GM12891 (cell line): Measurements from ENCODE around the gene FAM20A.

Source experiments
- POLR2A ChIP-seq: IDR thresholded peaks from 2 replicates; pipeline ENCODE4 v1.6.1; 2011; ENCODE audit warnings: low read depth, low read length, control low read depth
- POLR2AphosphoS5 ChIP-seq: IDR thresholded peaks from 2 replicates; pipeline ENCODE4 v1.6.1; 2011; ENCODE audit warnings: low read depth, low read length, control low read depth
- SPI1 ChIP-seq: IDR thresholded peaks from 2 replicates; pipeline ENCODE4 v1.6.1; 2011; ENCODE audit warnings: low read depth, low read length, control low read depth
- TAF1 ChIP-seq: IDR thresholded peaks from 2 replicates; pipeline ENCODE4 v1.6.1; 2011; ENCODE audit warnings: low read depth, low read length, control low read depth

GRCh38 chr17:68513932-68514331 lies 87.2 kb downstream of the FAM20A start:
- TF ChIP-seq POLR2AphosphoS5 (no peak), TAF1 (no peak), SPI1 (no peak), POLR2A (no peak)
